CD1c-positive myeloid dendritic cell (primary cell): ENCODE measurements around the gene TRIM9.
"Not testable (repeated sequence)": the region's sequence is repeated elsewhere in the genome, so short reads cannot be mapped to it uniquely, and the experiment has no call there.

ENCODE experiments used
- DNase-seq: peaks from one replicate; pipeline ENCODE4 v3.0.0-alpha.2; 2016; ENCODE audit errors: extremely low spot score

TRIM9 gene

GRCh38 chr14:51004801-51005526, 89.9 kb downstream of the TRIM9 start:
- no peak for DNase-seq

GRCh38 chr14:51004352-51004800, 90.5 kb downstream of the TRIM9 start:
- no peak for DNase-seq

- no peak for DNase-seq
Observed at GRCh38 chr14:51002406-51002999, 92.4 kb downstream of the TRIM9 start.

- DNase-seq: no peak
Observed at GRCh38 chr14:51000566-51000965, 94.3 kb downstream of the TRIM9 start.

GRCh38 chr14:50999726-51000125, 95.2 kb downstream of the TRIM9 start:
- no peak for DNase-seq

- DNase-seq: no peak
Observed at GRCh38 chr14:50998612-50999011, 96.3 kb downstream of the TRIM9 start.

- no peak for DNase-seq
Observed at GRCh38 chr14:50997712-50998111, 97.2 kb downstream of the TRIM9 start.

GRCh38 chr14:50994158-50994557, 100.7 kb downstream of the TRIM9 start:
- not testable (repeated sequence) for DNase-seq

GRCh38 chr14:50985859-50986331, 109.0 kb downstream of the TRIM9 start:
- DNase-seq: no peak

GRCh38 chr14:50985124-50985858, 109.6 kb downstream of the TRIM9 start:
- no peak for DNase-seq

GRCh38 chr14:50984036-50984710, 110.7 kb downstream of the TRIM9 start:
- DNase-seq: no peak

GRCh38 chr14:50979941-50980850, 114.7 kb downstream of the TRIM9 start:
- no peak for DNase-seq

GRCh38 chr14:50978888-50979287, 116.0 kb downstream of the TRIM9 start:
- DNase-seq: no peak

GRCh38 chr14:50978529-50978871, 116.4 kb downstream of the TRIM9 start:
- no peak for DNase-seq

GRCh38 chr14:50977863-50978528, 116.9 kb downstream of the TRIM9 start:
- peak; percentile 34 for DNase-seq

GRCh38 chr14:50974118-50974517, 120.8 kb downstream of the TRIM9 start:
- DNase-seq: no peak

GRCh38 chr14:50972734-50973133, 122.2 kb downstream of the TRIM9 start:
- DNase-seq: no peak

- no peak for DNase-seq
Observed at GRCh38 chr14:50970886-50971781, 123.8 kb downstream of the TRIM9 start.

- DNase-seq: peak; percentile 20
Observed at GRCh38 chr14:50967790-50968189, 127.1 kb downstream of the TRIM9 start.

- DNase-seq: no peak
Observed at GRCh38 chr14:50967103-50967502, 127.8 kb downstream of the TRIM9 start.
